Hindlimb muscle (tissue), 1 donor: ENCODE data around the gene ZBTB5. TPM values are rescaled to one million over a fixed set of nuclear protein-coding genes. Genes with fewer than 3 reads are reported as not detected.
A peak's percentile ranks its signal among the peaks of the same experiment; 100 is the strongest.
"Not testable (repeated sequence)": the region's sequence is repeated elsewhere in the genome, so short reads cannot be mapped to it uniquely, and the experiment has no call there.

Experiments used
- DNase-seq: peaks from one replicate; pipeline ENCODE4 v3.0.0-alpha.2; 2013
- polyA plus RNA-seq: library from polyadenylated mRNA; unstranded; fragments of 120-200 nt; gene quantifications from one replicate; pipeline ENCODE4 v1.2.1, GENCODE V29; 2013; ENCODE audit not compliant: insufficient read length

Gene ZBTB5
- 14.3 TPM for polyA plus RNA-seq

DNA sequence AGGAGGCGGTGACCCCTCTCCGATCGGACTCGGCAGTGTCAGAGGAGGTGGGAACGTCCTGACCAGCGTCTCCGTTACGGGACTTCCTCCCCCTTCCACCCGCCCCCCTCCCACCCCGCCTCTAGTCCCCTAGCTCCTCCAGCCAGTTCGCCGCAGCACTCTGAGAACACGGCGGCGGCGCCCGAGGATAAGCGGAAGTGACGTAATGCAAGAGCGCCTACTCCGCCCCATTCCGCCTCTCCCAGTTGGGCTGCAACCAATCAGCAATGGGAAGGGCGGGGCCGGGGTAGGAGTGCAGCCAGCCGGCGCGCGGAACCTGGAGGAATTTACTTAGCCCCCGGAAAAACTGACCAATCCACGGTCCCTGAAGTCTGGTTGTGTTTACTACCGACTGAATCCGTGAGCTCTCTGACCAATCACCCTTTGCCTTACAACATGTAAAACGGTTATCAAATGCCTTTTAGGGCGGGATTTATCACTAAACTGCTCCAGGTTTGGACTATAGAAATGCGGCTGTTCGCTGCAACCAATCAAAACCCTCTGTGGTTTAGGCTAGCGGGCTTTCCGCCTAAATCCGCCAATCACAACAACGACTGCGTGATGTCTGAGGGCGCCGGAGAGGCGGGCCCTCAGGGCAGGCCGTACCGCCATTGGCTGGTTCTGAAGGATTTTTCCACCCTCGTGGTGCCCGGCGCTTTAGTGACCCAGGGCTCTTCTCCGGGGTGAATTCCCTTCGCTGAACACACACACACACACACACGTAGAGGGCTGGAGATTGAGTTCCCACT is at the start of gene ZBTB5:
Gene ZBTB5 (minus strand): TSS at position 202 of the 788 bp plus-strand sequence. CDS start 22,899 bp downstream, outside the sequence.
- peak; percentile 99 for DNase-seq

DNA sequence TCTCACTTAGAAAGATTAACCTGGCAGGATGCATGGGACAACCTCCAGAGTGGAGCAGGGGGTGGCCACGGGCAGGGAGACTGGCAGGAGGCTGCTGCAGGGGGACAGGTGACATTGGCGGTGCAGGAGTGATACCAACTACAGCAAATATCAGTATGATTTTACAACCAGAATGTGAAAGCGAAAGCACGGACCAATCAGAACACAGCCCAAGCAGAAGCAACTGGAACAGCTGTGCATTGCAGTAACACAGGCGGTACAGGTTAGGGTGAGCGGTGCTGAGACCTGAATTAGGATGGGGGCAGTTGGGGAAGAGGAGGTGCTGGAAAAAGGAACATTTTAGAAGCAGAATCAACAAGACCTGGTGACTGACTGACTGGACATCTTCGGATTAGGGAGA is 49.7 kb upstream of the ZBTB5 start:
- no peak for DNase-seq

DNA sequence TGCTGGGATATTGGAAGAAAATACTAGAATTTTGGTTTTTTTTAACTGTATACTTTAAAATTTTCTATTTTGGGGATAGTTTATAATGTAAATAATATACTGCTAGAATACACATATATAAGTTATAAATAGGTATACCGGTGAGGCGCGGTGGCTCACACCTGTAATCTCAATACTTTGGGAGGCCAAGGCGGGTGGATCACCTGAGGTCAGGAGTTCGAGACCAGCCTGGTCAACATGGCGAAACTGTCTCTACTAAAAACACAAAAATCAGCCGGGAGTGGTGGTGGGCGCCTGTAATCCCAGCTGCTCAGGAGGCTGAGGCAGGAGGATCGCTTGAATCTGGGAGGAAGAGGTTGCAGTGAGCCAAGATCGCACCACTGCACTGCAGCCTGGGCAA is 49.2 kb upstream of the ZBTB5 start:
- not testable (repeated sequence) for DNase-seq

GRCh38 chr9:37512437-37512836 is 47.2 kb upstream of the ZBTB5 start:
- DNase-seq, result no peak

DNA sequence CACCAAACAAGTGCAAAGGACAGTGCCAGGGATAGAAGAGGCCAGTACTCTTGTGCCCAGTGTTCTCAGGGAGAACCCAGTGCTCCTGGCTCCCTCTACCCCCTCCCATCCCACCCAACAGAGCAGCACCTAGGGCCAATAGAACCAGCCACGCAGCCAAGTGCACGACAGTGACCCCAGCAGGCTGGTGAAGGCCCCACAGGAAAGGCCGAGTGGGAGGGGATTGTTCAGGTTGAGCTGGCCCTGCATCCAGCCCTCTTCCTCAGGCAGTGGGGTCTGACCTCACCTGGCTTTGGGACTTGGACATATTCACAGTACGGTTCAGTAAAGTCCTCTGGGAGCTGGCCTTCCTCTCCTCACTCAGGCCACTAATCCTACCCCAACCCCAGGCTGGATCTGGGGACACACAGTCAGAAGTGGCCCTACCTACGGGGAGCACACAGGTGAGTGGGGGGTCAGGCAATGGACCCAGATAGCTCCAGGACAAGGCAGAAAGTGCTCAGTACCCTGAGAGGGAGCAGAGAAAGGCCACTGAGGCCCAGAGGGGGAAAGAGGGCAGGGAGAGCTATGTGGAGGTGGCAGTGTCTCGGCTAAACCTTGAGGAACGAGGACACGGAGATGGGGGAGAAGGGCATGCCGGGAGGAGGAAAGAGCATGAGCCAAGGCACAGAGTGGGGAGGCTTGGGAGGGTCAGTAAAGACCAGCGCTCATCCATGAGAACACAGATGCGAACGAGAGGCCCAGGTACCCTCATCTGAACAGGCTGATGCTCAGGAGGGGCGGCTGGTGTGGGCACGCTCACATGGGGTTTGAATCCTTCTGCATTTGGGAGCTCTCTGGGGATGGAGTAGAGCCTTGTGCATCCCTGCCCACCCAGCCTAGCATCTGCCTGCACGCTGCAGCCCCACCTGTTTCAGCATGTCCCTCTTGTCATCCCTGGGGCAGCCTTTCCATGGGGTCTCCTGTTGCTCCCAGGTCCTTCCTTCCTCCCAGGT is 46.1 kb upstream of the ZBTB5 start:
- no peak for DNase-seq

GRCh38 chr9:37510053-37510452 is 44.8 kb upstream of the ZBTB5 start:
- DNase-seq, result not testable (repeated sequence)

DNA sequence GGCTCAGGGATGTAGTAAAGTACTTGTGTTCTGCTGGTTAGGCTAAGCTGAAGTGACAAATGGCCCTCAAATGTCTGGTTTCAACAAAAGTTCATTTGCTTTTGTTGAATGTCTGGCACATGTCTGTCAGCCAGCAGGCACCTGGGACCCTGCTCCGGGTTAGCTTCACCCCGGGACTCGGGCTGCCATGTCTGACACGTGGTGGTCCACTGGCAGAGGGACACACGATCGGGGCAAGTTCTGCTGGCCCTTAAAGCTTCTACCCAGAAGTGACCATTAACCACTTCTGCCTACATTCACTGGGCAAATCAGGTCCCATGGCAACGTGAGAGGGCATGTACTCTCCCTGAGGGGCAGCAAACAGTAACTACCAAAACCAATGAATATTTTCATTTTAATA is 44.3 kb upstream of the ZBTB5 start:
- no peak for DNase-seq

- DNase-seq, result no peak
These were observed 43.6 kb upstream of the ZBTB5 start for GRCh38 chr9:37508834-37509206.

DNA sequence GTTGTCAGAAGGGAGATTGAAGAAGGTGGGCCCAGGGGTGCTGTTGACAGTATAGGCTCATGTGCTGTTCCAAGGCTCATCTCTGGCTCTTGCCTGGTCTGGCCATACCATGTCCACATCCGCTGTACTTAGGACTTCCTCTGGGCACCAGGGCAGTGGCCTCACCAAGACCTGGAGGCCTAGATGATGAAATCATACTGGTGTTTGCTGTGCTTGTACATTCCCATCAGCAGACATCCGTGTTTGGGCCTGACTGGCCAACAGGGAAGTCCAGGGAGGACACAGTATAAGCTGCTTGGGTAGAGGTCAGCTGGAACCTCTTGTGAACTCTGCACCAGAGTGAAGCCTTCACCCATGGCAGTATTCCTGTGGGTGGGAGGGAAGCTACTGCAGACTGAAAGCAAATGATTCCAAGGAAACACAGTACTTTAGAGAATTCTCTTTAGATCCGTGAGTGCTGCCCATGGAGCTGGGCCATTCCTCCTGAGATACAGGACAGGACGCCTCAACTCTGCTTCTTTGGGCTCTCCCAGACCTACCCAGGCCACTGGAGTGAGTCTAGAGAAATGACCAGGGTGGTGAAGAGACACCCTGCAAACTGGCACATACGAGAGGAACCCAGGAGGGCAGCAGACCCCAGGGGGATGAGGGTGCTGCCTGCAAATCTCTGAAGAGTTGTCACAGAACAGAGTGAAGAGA is 43.0 kb upstream of the ZBTB5 start:
- DNase-seq, result no peak

- no peak for DNase-seq
These were observed 42.4 kb upstream of the ZBTB5 start for GRCh38 chr9:37507566-37508134.

DNA sequence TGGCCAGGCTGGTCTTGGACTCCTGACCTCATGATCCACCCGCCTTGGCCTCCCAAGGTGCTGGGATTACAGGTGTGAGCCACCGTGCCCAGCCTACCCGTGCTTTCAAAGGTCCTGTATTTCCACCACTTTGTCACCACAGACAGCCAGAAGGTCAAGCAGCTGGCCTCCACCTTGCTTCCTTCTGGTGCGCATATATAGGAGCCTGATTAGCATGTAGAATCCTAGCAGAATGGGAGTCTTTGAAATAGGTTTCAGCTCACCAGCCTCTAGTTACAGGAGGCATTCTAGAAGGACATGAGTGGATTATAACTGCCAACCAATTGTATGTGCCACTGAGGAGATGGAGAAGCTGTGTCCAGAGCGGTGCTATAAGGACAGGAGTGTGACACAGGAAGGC is 39.4 kb upstream of the ZBTB5 start:
- DNase-seq, result no peak

GRCh38 chr9:37503736-37504135 is 38.5 kb upstream of the ZBTB5 start:
- no peak for DNase-seq

- DNase-seq, result no peak
These were observed 36.8 kb upstream of the ZBTB5 start for GRCh38 chr9:37501957-37502596.

GRCh38 chr9:37499297-37499696 is 34.0 kb upstream of the ZBTB5 start:
- DNase-seq, result no peak

- DNase-seq, result no peak
These were observed 33.2 kb upstream of the ZBTB5 start for GRCh38 chr9:37498457-37498856.

- DNase-seq, result no peak
These were observed 32.1 kb upstream of the ZBTB5 start for GRCh38 chr9:37497320-37497719.

DNA sequence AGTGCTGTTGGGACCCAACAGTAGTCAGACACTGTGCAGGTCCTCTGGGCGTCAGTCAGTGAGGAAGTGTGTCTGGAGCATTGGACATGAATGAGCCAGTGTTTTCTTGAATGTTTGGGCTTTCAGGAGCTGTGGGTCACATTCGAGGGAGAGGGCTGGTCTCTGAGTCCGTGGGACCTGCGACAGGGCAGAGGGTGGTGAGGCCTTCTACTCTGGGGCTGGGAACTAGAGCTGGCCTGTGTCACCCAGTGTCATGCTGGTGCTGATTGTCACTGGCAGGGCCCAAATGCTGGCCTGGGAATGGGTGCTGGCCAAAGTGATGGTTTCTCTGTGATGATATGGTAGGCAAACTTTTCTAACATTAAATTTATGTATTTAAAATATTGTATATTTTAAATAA is 30.8 kb upstream of the ZBTB5 start:
- no peak for DNase-seq

DNA sequence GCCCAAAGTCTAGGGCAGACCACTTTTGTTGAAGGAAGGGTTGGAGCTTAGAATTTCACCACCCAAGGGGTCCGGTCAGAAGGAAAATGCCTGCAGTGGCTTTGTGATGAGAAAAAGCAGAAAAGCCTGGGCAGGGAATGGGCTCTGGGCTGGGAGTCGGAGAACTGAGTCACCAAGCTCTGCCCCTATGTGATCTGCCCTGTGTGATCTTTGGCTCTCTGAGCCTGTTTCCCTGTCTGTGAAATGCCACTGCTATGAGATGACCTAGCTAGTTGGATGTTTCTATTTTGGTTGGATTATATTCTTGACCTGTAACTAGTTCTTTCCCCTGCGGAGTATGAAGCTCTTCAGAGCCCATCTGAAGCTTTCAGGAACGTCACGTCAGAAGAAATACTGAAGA is 30.3 kb upstream of the ZBTB5 start:
- DNase-seq, result no peak

DNA sequence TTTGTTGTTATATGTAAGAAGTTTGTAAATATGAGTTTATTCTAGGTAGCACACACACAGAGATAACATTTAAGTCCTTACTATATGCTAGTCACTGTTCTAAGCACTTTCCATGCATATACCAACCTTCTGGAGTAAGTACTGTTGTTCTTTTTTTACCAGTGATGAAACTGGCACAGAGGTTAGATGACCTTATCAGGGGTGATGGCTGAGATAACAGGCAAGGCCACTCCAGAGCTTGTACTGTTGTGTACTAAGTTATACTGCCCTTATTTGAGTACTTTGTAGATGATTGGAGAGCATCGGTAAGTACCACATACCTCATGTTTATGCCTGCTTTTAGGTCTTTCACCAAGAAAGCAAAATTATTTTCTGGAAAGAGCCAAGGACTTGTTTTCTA is 26.7 kb upstream of the ZBTB5 start:
- no peak for DNase-seq

GRCh38 chr9:37486616-37487548 is 21.6 kb upstream of the ZBTB5 start:
- peak; percentile 66 for DNase-seq

DNA sequence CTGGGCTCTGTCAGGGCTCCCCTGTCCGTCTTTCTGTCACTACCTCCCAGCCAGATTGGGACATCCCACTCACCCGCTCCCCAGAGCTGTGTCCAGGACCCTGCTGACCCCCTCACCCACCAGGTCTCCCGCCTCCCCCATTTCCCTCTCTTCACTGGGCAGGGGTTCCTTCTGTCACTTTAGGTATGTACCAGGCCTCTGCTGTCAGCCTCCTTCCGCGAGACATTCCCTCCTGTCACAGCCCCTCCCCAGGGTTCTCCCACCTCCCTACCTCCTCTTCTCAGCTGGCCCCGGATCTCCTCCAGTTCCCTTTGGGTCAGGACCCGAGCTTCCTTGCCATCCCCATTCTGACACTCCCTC is 21.0 kb upstream of the ZBTB5 start:
- DNase-seq, result no peak
